ENCODE measurements around the gene DNAJC30.
"Not testable (repeated sequence)": the region's sequence is repeated elsewhere in the genome, so short reads cannot be mapped to it uniquely, and the experiment has no call there.

Gene DNAJC30

GRCh38 chr7:73678862-73679261 is 4.4 kb downstream of the DNAJC30 start:
- no peak overlapping the region for H3K27ac ChIP-seq (ENCODE audit: low read length)

GRCh38 chr7:73676062-73676461 is 7.2 kb downstream of the DNAJC30 start:
- H3K36me3 ChIP-seq (ENCODE audit: control insufficient read depth, low read depth, low read length) = peaks cover 11% of the 10 kb centered on the region
- H3K4me1 ChIP-seq (ENCODE audit: control insufficient read depth, low read depth, low read length); H3K9ac ChIP-seq (ENCODE audit: low read length); H3K9me3 ChIP-seq (ENCODE audit: control insufficient read depth, low read depth, low read length); H3K4me3 ChIP-seq (ENCODE audit: low read length); H3K27ac ChIP-seq (ENCODE audit: low read length); H3K27me3 ChIP-seq (ENCODE audit: control insufficient read depth, insufficient read depth, low read length): not testable (repeated sequence)

More at GRCh38 chr7:73678862-73679261, 4.4 kb downstream of the DNAJC30 start:
- Histone ChIP-seq H3K36me3 (ENCODE audit: control insufficient read depth, low read depth, low read length) (peaks cover 11% of the 10 kb centered on the region), H3K9ac (ENCODE audit: low read length) (no peak overlapping the region), H3K4me3 (ENCODE audit: low read length) (no peak overlapping the region), H3K9me3 (ENCODE audit: control insufficient read depth, low read depth, low read length) (no peaks in the 10 kb centered on the region), H3K27me3 (ENCODE audit: control insufficient read depth, insufficient read depth, low read length) (no peaks in the 10 kb centered on the region), H3K4me1 (ENCODE audit: control insufficient read depth, low read depth, low read length) (peaks cover 7% of the 10 kb centered on the region)

- Histone ChIP-seq H3K4me1 (ENCODE audit: control insufficient read depth, low read depth, low read length) (no peaks in the 10 kb centered on the region), H3K9me3 (ENCODE audit: control insufficient read depth, low read depth, low read length) (no peaks in the 10 kb centered on the region), H3K36me3 (ENCODE audit: control insufficient read depth, low read depth, low read length) (peaks cover 11% of the 10 kb centered on the region), H3K27me3 (ENCODE audit: control insufficient read depth, insufficient read depth, low read length) (no peaks in the 10 kb centered on the region), H3K27ac (ENCODE audit: low read length) (no peak overlapping the region), H3K9ac (ENCODE audit: low read length) (no peak overlapping the region), H3K4me3 (ENCODE audit: low read length) (no peak overlapping the region)
Measured at GRCh38 chr7:73674468-73675124, 8.7 kb downstream of the DNAJC30 start.

- peaks cover 3% of the 10 kb centered on the region for H3K4me1 ChIP-seq (ENCODE audit: control insufficient read depth, low read depth, low read length)
- no peak overlapping the region for H3K27ac ChIP-seq (ENCODE audit: low read length)
- no peak overlapping the region for H3K4me3 ChIP-seq (ENCODE audit: low read length)
- H3K36me3 ChIP-seq (ENCODE audit: control insufficient read depth, low read depth, low read length) = no peaks in the 10 kb centered on the region
- H3K9me3 ChIP-seq (ENCODE audit: control insufficient read depth, low read depth, low read length) = no peaks in the 10 kb centered on the region
- peaks cover 7% of the 10 kb centered on the region for H3K27me3 ChIP-seq (ENCODE audit: control insufficient read depth, insufficient read depth, low read length)
- H3K9ac ChIP-seq (ENCODE audit: low read length) = no peak overlapping the region
Measured at GRCh38 chr7:73671857-73672445, 11.3 kb downstream of the DNAJC30 start.

GRCh38 chr7:73671322-73671661 is 12.0 kb downstream of the DNAJC30 start:
- Histone ChIP-seq H3K36me3 (ENCODE audit: control insufficient read depth, low read depth, low read length) (no peaks in the 10 kb centered on the region), H3K9me3 (ENCODE audit: control insufficient read depth, low read depth, low read length) (no peaks in the 10 kb centered on the region), H3K9ac (ENCODE audit: low read length) (no peak overlapping the region), H3K4me1 (ENCODE audit: control insufficient read depth, low read depth, low read length) (peaks cover 3% of the 10 kb centered on the region), H3K4me3 (ENCODE audit: low read length) (no peak overlapping the region), H3K27me3 (ENCODE audit: control insufficient read depth, insufficient read depth, low read length) (peaks cover 10% of the 10 kb centered on the region), H3K27ac (ENCODE audit: low read length) (no peak overlapping the region)

- H3K4me3 ChIP-seq (ENCODE audit: low read length) = no peak overlapping the region
- H3K9me3 ChIP-seq (ENCODE audit: control insufficient read depth, low read depth, low read length) = no peaks in the 10 kb centered on the region
- H3K27me3 ChIP-seq (ENCODE audit: control insufficient read depth, insufficient read depth, low read length) = peaks cover 11% of the 10 kb centered on the region
- H3K27ac ChIP-seq (ENCODE audit: low read length) = no peak overlapping the region
- no peaks in the 10 kb centered on the region for H3K36me3 ChIP-seq (ENCODE audit: control insufficient read depth, low read depth, low read length)
- no peak overlapping the region for H3K9ac ChIP-seq (ENCODE audit: low read length)
- H3K4me1 ChIP-seq (ENCODE audit: control insufficient read depth, low read depth, low read length) = peaks cover 3% of the 10 kb centered on the region
Measured at GRCh38 chr7:73669858-73670385, 13.3 kb downstream of the DNAJC30 start.

GRCh38 chr7:73669288-73669701 is 14.0 kb downstream of the DNAJC30 start:
- Histone ChIP-seq H3K4me3 (ENCODE audit: low read length) (no peak overlapping the region), H3K36me3 (ENCODE audit: control insufficient read depth, low read depth, low read length) (no peaks in the 10 kb centered on the region), H3K9me3 (ENCODE audit: control insufficient read depth, low read depth, low read length) (no peaks in the 10 kb centered on the region), H3K4me1 (ENCODE audit: control insufficient read depth, low read depth, low read length) (peaks cover 3% of the 10 kb centered on the region), H3K9ac (ENCODE audit: low read length) (no peak overlapping the region), H3K27me3 (ENCODE audit: control insufficient read depth, insufficient read depth, low read length) (peaks cover 11% of the 10 kb centered on the region), H3K27ac (ENCODE audit: low read length) (no peak overlapping the region)

- Histone ChIP-seq H3K36me3 (ENCODE audit: control insufficient read depth, low read depth, low read length) (no peaks in the 10 kb centered on the region), H3K27me3 (ENCODE audit: control insufficient read depth, insufficient read depth, low read length) (peaks cover 11% of the 10 kb centered on the region), H3K9ac (ENCODE audit: low read length) (no peak overlapping the region), H3K4me3 (ENCODE audit: low read length) (peak overlapping the region; percentile 49), H3K9me3 (ENCODE audit: control insufficient read depth, low read depth, low read length) (no peaks in the 10 kb centered on the region), H3K4me1 (ENCODE audit: control insufficient read depth, low read depth, low read length) (peaks cover 3% of the 10 kb centered on the region), H3K27ac (ENCODE audit: low read length) (no peak overlapping the region)
Measured at GRCh38 chr7:73668886-73669230, 14.4 kb downstream of the DNAJC30 start.

- no peak overlapping the region for H3K9ac ChIP-seq (ENCODE audit: low read length)
- no peaks in the 10 kb centered on the region for H3K36me3 ChIP-seq (ENCODE audit: control insufficient read depth, low read depth, low read length)
- no peak overlapping the region for H3K27ac ChIP-seq (ENCODE audit: low read length)
- peaks cover 3% of the 10 kb centered on the region for H3K4me1 ChIP-seq (ENCODE audit: control insufficient read depth, low read depth, low read length)
- H3K4me3 ChIP-seq (ENCODE audit: low read length) = peak overlapping the region; percentile 49
- peaks cover 11% of the 10 kb centered on the region for H3K27me3 ChIP-seq (ENCODE audit: control insufficient read depth, insufficient read depth, low read length)
- H3K9me3 ChIP-seq (ENCODE audit: control insufficient read depth, low read depth, low read length) = no peaks in the 10 kb centered on the region
Measured at GRCh38 chr7:73668103-73668885, 15.0 kb downstream of the DNAJC30 start.

- no peak within 1 kb of the TSS for H3K9ac ChIP-seq (ENCODE audit: low read length)
- H3K27ac ChIP-seq (ENCODE audit: low read length) = no peak within 1 kb of the TSS
- peak within 1 kb of the TSS; percentile 49 for H3K4me3 ChIP-seq (ENCODE audit: low read length)
- H3K27me3 ChIP-seq (ENCODE audit: control insufficient read depth, insufficient read depth, low read length) = peaks cover 11% of the 10 kb centered on the region
- H3K9me3 ChIP-seq (ENCODE audit: control insufficient read depth, low read depth, low read length) = no peaks in the 10 kb centered on the region
- H3K36me3 ChIP-seq (ENCODE audit: control insufficient read depth, low read depth, low read length) = no peaks in the 10 kb centered on the region
- H3K4me1 ChIP-seq (ENCODE audit: control insufficient read depth, low read depth, low read length) = peaks cover 3% of the 10 kb centered on the region
Measured at GRCh38 chr7:73667344-73668102, 15.7 kb downstream of the DNAJC30 start, which contains the start of gene VPS37D. VPS37D (plus strand) TSS chr7:73667831; CDS start chr7:73667959, 128 bp downstream.

- no peaks in the 10 kb centered on the region for H3K36me3 ChIP-seq (ENCODE audit: control insufficient read depth, low read depth, low read length)
- H3K4me3 ChIP-seq (ENCODE audit: low read length) = no peak overlapping the region
- H3K27me3 ChIP-seq (ENCODE audit: control insufficient read depth, insufficient read depth, low read length) = peaks cover 4% of the 10 kb centered on the region
- H3K4me1 ChIP-seq (ENCODE audit: control insufficient read depth, low read depth, low read length) = no peaks in the 10 kb centered on the region
- no peak overlapping the region for H3K27ac ChIP-seq (ENCODE audit: low read length)
- H3K9ac ChIP-seq (ENCODE audit: low read length) = no peak overlapping the region
- no peaks in the 10 kb centered on the region for H3K9me3 ChIP-seq (ENCODE audit: control insufficient read depth, low read depth, low read length)
Measured at GRCh38 chr7:73663033-73663432, 20.2 kb downstream of the DNAJC30 start.

Data from iPS-18a (cell line).